OCI-LY7 (cell line): Measurements from ENCODE around the gene ADAMTSL2.

Experiments
- EZH2phosphoT487 ChIP-seq: fragments of 200-600 bp; sonication (generic); IDR thresholded peaks from 2 replicates; pipeline ENCODE4 v1.6.1; 2018; ENCODE audit warnings: low read depth, borderline replicate concordance, mild to moderate bottlenecking, mixed run types, antibody characterized with exemption, low read length, moderate library complexity, mixed read lengths
- TF ChIP-seq, protein P1 (sequence below): fragments of 200-600 bp; sonication (generic); conservative IDR thresholded peaks from 2 replicates; pipeline ENCODE4 v1.5.1; 2014; ENCODE audit warnings: mild to moderate bottlenecking, antibody characterized with exemption, low read length, moderate library complexity, mixed read lengths

DNA sequence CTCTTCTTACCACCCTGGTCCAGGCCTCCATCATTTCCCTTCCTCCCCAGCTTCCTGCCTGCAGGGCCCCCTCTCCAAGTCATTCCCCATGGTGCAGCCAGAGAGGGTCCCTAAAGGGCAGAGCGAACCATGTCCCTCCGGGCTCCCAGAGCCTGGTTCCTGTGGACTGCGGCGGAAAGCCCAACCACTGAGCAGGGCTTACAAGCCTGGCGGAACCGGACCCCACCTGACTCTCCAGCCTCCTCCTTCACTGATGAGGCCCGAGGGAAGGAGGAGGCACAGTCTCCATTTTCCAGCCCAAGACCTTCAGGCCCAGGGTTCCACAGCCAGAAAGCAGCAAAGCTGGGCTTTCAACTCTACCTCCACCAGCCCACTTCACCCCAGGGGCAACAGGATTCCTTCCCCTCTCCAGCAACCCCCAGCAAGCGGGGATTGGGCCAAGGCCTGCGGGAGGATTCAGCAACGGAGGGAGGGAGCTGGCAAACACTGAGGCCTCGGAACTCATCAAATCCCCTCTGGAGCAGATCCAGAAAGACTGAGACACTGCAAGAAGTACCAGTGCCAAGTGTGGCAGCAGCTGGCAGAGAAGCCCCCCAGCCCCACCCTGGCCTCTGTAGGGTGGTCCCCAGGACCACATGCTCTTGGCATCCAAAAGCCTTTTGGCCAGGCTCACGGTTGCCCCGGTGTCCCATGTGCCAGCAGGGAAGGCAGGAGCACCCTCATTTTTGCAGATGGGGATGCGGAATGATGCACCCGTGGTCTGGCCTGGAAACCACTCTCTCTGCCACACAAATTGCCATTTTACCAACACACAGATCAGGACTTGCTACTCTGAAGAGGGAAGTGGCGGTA lies 71.6 kb downstream of the ADAMTSL2 start:
- TF ChIP-seq, protein P1, sequence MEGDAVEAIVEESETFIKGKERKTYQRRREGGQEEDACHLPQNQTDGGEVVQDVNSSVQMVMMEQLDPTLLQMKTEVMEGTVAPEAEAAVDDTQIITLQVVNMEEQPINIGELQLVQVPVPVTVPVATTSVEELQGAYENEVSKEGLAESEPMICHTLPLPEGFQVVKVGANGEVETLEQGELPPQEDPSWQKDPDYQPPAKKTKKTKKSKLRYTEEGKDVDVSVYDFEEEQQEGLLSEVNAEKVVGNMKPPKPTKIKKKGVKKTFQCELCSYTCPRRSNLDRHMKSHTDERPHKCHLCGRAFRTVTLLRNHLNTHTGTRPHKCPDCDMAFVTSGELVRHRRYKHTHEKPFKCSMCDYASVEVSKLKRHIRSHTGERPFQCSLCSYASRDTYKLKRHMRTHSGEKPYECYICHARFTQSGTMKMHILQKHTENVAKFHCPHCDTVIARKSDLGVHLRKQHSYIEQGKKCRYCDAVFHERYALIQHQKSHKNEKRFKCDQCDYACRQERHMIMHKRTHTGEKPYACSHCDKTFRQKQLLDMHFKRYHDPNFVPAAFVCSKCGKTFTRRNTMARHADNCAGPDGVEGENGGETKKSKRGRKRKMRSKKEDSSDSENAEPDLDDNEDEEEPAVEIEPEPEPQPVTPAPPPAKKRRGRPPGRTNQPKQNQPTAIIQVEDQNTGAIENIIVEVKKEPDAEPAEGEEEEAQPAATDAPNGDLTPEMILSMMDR: no peak
- no peak for TF ChIP-seq EZH2phosphoT487
